Measurements from ENCODE around the gene TUFM.

TUFM gene

DNA sequence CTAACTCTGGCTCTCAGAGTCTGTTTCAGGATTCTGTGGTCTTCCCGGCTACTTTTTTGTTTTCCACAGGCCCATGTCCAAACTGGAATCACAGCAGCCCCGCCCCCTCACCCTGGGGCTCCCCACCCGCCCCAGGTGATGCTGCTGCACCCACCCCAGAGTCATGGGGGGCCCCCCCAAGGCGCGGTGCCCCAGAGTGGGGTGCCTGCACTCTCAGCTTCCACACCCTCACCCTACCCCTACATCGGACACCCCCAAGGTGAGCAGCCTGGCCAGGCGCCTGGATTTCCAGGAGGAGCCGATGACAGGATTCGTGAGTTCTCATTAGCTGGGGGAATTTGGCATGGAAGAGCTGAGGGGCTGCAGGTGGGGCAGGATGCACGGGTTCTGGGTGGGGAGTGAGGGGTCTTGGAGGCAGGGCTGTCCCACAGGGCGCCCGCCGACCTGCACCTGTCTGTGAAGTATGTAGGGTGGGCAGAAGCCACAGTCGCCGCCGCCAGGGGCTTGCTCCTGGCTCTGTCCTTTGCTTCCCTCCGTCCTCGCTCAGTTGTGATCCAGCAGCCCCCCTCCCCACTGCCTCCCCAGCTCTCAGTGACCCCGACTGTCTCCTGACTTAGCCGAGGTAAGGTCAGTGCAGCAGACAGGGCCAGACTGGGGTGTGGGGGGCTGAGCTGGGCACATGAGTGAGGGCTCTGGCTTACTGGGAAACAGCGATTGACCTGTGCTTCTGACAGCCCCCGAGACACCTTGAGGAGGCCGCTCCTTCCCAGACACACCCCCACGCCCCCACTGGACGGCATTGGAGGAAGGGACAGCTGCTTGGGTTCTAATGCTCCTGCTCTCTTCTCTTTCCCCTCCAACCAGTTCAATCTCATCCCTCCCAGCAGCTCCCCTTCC is 10.0 kb downstream of the TUFM start:
- Histone ChIP-seq H3K4me2 (ENCODE audit: low read length) (no peak overlapping the region), H3K9ac (ENCODE audit: low read depth, low read length) (no peak overlapping the region), H3K4me3 (ENCODE audit: low read length) (no peak overlapping the region), H3K4me1 (ENCODE audit: control insufficient read depth, insufficient read depth, low read length) (no peaks in the 10 kb centered on the region), H3K9me3 (replicated peaks; ENCODE audit: low read length) (no peaks in the 10 kb centered on the region), H3K27me3 (ENCODE audit: control insufficient read depth, insufficient read depth, low read length) (no peaks in the 10 kb centered on the region), H3K36me3 (ENCODE audit: insufficient read depth, low read length) (peaks cover 69% of the 10 kb centered on the region)

DNA sequence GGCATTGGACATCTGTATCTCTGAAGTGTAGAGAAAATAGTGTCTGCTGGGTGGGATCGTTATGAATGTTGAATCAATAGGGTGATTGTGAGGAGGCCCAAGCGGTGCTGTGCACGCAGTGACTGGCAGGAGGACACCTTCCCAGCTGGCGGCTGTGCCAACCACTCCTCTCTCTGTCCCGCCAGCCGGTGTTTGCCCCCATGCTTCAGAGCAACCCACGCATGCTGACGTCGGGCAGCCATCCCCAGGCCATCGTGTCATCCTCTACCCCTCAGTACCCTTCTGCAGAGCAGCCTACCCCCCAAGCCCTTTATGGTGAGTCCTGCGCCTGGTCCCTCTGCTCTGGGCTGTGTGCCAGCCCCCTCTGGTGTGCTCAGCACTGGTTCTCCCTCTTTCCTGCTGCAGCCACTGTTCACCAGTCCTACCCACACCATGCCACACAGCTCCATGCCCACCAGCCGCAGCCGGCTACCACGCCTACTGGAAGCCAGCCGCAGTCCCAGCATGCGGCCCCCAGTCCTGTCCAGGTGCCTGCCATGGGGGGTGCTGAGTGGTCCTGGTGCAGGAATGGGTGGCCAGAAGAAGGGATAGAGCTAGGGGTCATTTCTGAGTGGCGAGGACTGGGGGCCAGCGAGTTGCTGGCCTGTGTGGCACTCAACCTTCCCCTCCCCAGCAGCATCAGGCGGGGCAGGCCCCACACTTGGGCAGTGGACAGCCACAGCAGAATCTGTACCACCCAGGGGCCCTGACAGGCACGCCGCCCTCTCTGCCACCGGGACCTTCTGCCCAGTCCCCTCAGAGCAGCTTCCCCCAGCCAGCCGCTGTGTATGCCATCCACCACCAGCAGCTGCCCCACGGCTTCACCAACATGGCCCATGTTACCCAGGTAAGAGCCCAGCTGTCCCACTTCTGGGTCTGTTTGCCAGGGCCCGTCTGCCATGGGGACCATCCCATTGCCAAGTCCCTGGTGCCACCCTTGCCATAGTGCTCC is 11.0 kb downstream of the TUFM start:
- Histone ChIP-seq H3K9me3 (replicated peaks; ENCODE audit: low read length) (no peaks in the 10 kb centered on the region), H3K36me3 (ENCODE audit: insufficient read depth, low read length) (peaks cover 78% of the 10 kb centered on the region), H3K4me1 (ENCODE audit: control insufficient read depth, insufficient read depth, low read length) (no peaks in the 10 kb centered on the region), H3K4me3 (ENCODE audit: low read length) (no peak overlapping the region), H3K4me2 (ENCODE audit: low read length) (no peak overlapping the region), H3K9ac (ENCODE audit: low read depth, low read length) (no peak overlapping the region), H3K27me3 (ENCODE audit: control insufficient read depth, insufficient read depth, low read length) (no peaks in the 10 kb centered on the region)

DNA sequence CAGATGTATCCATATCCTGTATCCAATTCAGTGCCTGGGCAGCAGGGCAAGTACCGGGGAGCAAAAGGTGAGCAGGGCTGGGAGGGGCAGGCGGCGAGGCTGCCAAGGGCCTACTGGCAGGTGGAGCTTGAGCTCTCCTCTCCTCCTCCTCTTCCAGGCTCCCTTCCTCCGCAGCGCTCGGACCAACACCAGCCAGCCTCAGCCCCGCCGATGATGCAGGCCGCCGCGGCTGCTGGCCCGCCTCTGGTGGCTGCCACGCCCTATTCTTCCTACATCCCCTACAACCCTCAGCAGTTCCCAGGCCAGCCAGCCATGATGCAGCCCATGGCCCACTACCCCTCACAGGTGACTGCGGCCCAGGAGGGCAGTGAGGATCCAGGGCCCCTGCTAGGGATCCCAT is 11.8 kb downstream of the TUFM start:
- Histone ChIP-seq H3K9ac (ENCODE audit: low read depth, low read length) (no peak overlapping the region), H3K9me3 (replicated peaks; ENCODE audit: low read length) (no peaks in the 10 kb centered on the region), H3K4me2 (ENCODE audit: low read length) (no peak overlapping the region), H3K4me1 (ENCODE audit: control insufficient read depth, insufficient read depth, low read length) (no peaks in the 10 kb centered on the region), H3K27me3 (ENCODE audit: control insufficient read depth, insufficient read depth, low read length) (no peaks in the 10 kb centered on the region), H3K4me3 (ENCODE audit: low read length) (no peak overlapping the region), H3K36me3 (ENCODE audit: insufficient read depth, low read length) (peaks cover 87% of the 10 kb centered on the region)

DNA sequence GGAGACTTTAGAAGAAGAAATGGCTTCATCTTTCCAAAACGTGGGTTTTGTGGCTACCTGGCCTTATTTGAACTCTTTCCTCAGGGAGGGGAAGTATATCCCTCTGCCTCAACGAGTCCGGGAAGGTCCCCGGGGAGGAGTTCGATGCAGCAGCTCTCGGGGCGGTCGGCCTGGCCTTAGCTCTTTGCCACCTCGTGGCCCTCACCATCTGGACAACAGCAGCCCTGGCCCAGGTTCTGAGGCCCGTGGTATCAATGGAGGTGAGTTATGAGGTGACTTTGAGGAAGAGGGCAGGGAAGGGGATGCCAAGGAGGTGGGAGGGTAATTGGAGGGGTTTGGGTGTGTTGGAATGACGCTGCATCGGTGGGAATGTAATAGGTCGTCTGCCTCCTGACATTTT is 15.6 kb downstream of the TUFM start:
- H3K4me1 ChIP-seq (ENCODE audit: control insufficient read depth, insufficient read depth, low read length) = peaks cover 8% of the 10 kb centered on the region
- H3K27me3 ChIP-seq (ENCODE audit: control insufficient read depth, insufficient read depth, low read length) = no peaks in the 10 kb centered on the region
- H3K4me2 ChIP-seq (ENCODE audit: low read length) = no peak overlapping the region
- peaks cover 97% of the 10 kb centered on the region for H3K36me3 ChIP-seq (ENCODE audit: insufficient read depth, low read length)
- H3K9ac ChIP-seq (ENCODE audit: low read depth, low read length) = no peak overlapping the region
- no peak overlapping the region for H3K4me3 ChIP-seq (ENCODE audit: low read length)
- H3K9me3 ChIP-seq (replicated peaks; ENCODE audit: low read length) = no peaks in the 10 kb centered on the region

DNA sequence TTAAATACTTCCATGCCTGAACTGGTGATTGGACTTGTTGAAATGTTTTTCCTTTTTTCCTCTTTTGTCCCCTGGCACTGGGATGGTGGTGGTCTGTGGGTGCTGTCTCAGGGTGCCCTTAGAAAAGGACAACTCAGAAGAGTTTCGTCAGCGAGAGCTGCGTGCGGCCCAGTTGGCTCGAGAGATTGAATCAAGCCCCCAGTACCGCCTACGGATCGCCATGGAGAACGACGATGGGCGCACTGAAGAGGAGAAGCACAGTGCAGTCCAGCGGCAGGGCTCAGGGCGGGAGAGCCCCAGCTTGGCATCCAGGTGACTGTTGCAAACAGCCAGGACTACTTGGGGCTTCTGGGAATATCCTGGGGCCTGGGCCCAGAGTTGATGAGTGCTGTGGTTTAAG is 16.4 kb downstream of the TUFM start:
- no peak overlapping the region for H3K9ac ChIP-seq (ENCODE audit: low read depth, low read length)
- H3K4me1 ChIP-seq (ENCODE audit: control insufficient read depth, insufficient read depth, low read length) = peaks cover 16% of the 10 kb centered on the region
- H3K9me3 ChIP-seq (replicated peaks; ENCODE audit: low read length) = no peaks in the 10 kb centered on the region

DNA sequence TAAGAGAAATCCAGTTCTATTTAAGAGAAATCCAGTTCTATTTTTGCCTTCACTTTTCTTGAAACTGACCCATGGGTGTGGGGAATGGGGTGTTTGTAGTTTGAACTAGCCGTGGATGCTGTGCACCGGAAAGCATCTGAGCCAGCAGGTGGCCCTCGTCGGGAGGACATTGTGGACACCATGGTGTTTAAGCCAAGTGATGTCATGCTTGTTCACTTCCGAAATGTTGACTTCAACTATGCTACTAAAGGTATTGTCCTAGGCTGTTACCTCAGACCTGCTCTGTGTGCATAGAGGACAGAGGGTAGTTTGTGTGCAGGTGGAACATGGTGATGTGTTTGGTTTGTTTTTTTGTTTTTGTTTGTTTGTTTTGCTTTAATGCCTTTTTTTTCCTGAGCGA is 20.0 kb downstream of the TUFM start:
- H3K4me2 ChIP-seq (ENCODE audit: low read length) = peak overlapping the region; percentile 97
- H3K36me3 ChIP-seq (ENCODE audit: insufficient read depth, low read length) = peaks cover 59% of the 10 kb centered on the region
- H3K27me3 ChIP-seq (ENCODE audit: control insufficient read depth, insufficient read depth, low read length) = no peaks in the 10 kb centered on the region
- peaks cover 18% of the 10 kb centered on the region for H3K4me1 ChIP-seq (ENCODE audit: control insufficient read depth, insufficient read depth, low read length)
- no peaks in the 10 kb centered on the region for H3K9me3 ChIP-seq (replicated peaks; ENCODE audit: low read length)
- H3K9ac ChIP-seq (ENCODE audit: low read depth, low read length) = peak overlapping the region; percentile 11
- peak overlapping the region; percentile 94 for H3K4me3 ChIP-seq (ENCODE audit: low read length)

More for the DNA sequence above, 16.4 kb downstream of the TUFM start:
- Histone ChIP-seq H3K36me3 (ENCODE audit: insufficient read depth, low read length) (peaks cover 93% of the 10 kb centered on the region), H3K4me2 (ENCODE audit: low read length) (no peak overlapping the region), H3K4me3 (ENCODE audit: low read length) (no peak overlapping the region), H3K27me3 (ENCODE audit: control insufficient read depth, insufficient read depth, low read length) (no peaks in the 10 kb centered on the region)

DNA sequence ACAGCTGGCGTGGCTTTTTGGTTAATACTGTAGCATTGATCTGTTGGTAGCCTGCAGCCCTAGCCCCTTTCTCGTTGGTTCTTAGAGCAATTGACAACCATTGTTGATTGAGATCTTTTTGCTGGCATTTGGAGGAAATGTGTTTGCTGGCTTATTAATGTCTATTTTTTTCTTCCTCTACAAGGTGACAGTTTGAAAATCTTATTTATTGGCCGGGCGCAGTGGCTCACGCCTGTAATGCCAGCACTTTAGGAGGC is 21.5 kb downstream of the TUFM start:
- Histone ChIP-seq H3K36me3 (ENCODE audit: insufficient read depth, low read length) (peaks cover 49% of the 10 kb centered on the region), H3K9me3 (replicated peaks; ENCODE audit: low read length) (no peaks in the 10 kb centered on the region), H3K27me3 (ENCODE audit: control insufficient read depth, insufficient read depth, low read length) (no peaks in the 10 kb centered on the region), H3K4me1 (ENCODE audit: control insufficient read depth, insufficient read depth, low read length) (peaks cover 18% of the 10 kb centered on the region), H3K4me2 (ENCODE audit: low read length) (peak overlapping the region; percentile 97), H3K9ac (ENCODE audit: low read depth, low read length) (peak overlapping the region; percentile 100), H3K4me3 (ENCODE audit: low read length) (peak overlapping the region; percentile 94)

DNA sequence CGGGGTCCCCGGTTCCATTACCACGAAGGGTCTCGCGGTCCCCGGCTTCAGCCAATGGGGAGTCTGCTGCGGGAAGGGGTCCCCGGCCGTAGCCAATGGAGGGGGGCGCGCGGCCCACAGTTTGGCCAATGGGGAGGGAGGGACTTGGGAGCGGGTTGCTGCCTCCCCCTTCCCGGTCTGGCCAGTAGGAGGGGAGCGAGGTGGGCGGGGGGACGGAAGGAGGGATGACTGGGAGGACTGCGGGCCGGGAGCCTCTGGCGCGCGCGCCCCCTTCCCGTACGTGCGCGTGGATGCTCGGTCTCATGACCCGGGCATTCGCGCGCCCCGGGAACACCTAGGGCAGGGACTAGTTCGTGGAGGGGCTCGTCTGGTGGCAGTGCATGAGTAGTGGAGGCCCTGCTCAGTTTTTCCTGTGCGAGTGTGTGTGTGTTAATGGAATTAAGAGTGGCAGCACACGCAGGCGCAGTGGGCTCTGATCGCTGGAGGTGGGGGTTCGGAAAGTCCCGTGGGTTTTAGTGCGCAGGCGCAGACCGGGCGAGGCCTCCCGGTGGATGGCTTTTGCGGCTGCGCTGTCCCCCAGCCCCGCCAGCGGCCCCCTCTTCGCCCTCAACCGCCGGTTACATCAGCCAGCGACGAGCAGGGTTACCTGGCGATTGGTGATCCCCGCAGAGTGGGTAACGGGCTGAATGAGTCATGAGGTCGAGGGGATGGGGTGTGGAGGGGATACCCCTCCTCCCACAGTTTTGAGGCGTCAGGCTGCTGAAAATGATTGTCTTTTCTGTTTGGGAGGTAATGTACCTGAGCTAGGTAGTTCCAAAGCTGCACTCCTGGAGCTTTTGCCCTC is 22.1 kb downstream of the TUFM start:
- Histone ChIP-seq H3K4me1 (ENCODE audit: control insufficient read depth, insufficient read depth, low read length) (peaks cover 18% of the 10 kb centered on the region), H3K9me3 (replicated peaks; ENCODE audit: low read length) (no peaks in the 10 kb centered on the region), H3K36me3 (ENCODE audit: insufficient read depth, low read length) (peaks cover 45% of the 10 kb centered on the region), H3K4me3 (ENCODE audit: low read length) (peak overlapping the region; percentile 94), H3K27me3 (ENCODE audit: control insufficient read depth, insufficient read depth, low read length) (no peaks in the 10 kb centered on the region), H3K4me2 (ENCODE audit: low read length) (peak overlapping the region; percentile 97), H3K9ac (ENCODE audit: low read depth, low read length) (peak overlapping the region; percentile 100)

DNA sequence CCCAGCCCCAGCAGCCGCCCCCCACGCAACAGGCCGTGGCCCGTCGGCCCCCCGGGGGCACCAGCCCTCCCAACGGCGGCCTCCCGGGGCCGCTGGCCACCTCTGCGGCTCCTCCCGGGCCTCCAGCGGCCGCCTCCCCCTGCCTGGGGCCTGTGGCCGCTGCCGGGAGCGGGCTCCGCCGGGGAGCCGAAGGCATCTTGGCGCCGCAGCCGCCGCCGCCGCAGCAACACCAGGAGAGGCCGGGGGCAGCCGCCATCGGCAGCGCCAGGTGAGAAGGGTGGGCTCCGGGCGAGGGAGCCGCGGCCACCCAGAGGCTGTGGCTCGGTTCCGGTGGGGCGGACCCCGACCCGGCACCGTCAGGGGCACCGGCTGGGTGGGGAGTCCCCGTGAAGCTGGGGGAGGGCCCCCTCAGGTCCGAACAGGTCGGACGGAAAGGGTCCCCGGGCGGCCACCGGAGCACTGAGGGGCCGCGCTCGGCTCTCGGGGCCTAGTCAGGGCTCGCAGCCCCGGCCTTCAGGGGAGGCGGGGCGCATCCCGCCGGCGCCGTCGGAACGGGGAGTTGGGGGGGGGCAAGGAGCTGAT is 22.8 kb downstream of the TUFM start:
- H3K9me3 ChIP-seq (replicated peaks; ENCODE audit: low read length) = no peaks in the 10 kb centered on the region
- peaks cover 18% of the 10 kb centered on the region for H3K4me1 ChIP-seq (ENCODE audit: control insufficient read depth, insufficient read depth, low read length)
- peak overlapping the region; percentile 100 for H3K9ac ChIP-seq (ENCODE audit: low read depth, low read length)
- peaks cover 41% of the 10 kb centered on the region for H3K36me3 ChIP-seq (ENCODE audit: insufficient read depth, low read length)
- H3K4me3 ChIP-seq (ENCODE audit: low read length) = peak overlapping the region; percentile 94
- H3K27me3 ChIP-seq (ENCODE audit: control insufficient read depth, insufficient read depth, low read length) = no peaks in the 10 kb centered on the region
- H3K4me2 ChIP-seq (ENCODE audit: low read length) = peak overlapping the region; percentile 64

DNA sequence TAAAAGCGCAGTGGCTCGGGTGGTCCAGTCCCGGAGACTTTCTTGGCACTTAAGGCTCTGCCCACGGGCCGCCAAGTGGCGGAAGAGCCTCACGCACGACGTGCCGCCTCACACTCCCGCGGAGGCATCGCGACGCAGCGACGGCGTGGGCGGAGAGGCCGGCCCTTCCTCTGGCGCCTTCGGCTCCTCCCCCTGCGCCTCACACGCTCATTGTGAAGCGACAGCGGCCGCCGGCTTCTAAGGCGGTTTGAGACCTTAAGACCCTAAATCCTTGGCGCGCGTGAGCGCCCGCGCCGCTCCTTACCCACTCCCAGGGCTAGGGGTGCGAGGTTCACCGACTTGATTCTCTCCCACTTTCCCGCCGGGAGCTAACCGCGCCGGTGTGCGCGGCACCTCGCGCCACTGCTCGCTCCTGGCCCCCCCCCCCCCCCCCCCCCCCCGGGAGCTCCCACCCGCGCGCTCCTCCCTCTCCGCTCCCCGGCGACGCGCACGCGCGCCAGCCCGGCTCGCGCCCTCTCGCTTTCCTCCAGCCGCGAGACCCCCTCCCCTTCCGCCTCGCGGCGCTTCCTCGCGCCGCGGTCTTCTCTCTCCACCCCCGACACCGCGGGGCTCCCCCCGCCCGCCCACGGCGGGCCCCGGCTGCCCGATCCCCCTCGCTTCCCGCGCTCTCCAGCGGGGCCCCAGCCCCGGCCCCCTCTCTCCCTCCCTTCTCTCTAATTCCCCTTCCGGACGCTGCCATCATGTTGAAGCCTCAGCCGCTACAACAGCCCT is 23.4 kb downstream of the TUFM start, which contains the start of gene ATXN2L:
Gene ATXN2L (plus strand): TSS at position 480 of the 771 bp plus-strand sequence. CDS start 261 bp downstream, at position 741.
- peak within 1 kb of the TSS; percentile 89 for H3K4me2 ChIP-seq (ENCODE audit: low read length)
- H3K4me1 ChIP-seq (ENCODE audit: control insufficient read depth, insufficient read depth, low read length) = peaks cover 18% of the 10 kb centered on the region
- H3K36me3 ChIP-seq (ENCODE audit: insufficient read depth, low read length) = peaks cover 34% of the 10 kb centered on the region
- no peaks in the 10 kb centered on the region for H3K9me3 ChIP-seq (replicated peaks; ENCODE audit: low read length)
- no peaks in the 10 kb centered on the region for H3K27me3 ChIP-seq (ENCODE audit: control insufficient read depth, insufficient read depth, low read length)
- H3K4me3 ChIP-seq (ENCODE audit: low read length) = peak within 1 kb of the TSS; percentile 94
- H3K9ac ChIP-seq (ENCODE audit: low read depth, low read length) = peak within 1 kb of the TSS; percentile 100
